ENCODE measurements around the gene MRPL58. TPM values are rescaled to one million over a fixed set of nuclear protein-coding genes. Genes with fewer than 3 reads are reported as not detected.

The MRPL58 gene
- total and polyA plus RNA-seq, 2 of the 8 experiments (the other 6 are each of a cell fraction or from before 2014, with no cell fraction given) = 43.6 to 49.1 TPM

- no peak overlapping the region for H4K8ac ChIP-seq (ENCODE audit: extremely low read depth, insufficient read depth, low read length)
- H2BK12ac ChIP-seq (ENCODE audit: low read depth, low read length) = no peak overlapping the region
- no peaks in the 10 kb centered on the region for H3K9me3 ChIP-seq (ENCODE audit: insufficient read depth in 2 of 2, low read depth in 1 of 2, low read length in 1 of 2)
- no peaks in the 10 kb centered on the region for H3K27me3 ChIP-seq (replicated peaks in 1 of 4; ENCODE audit: control insufficient read depth in 3 of 4, extremely low read depth in 1 of 4, insufficient read depth in 3 of 4, low read length in 3 of 4)
- H3K9ac ChIP-seq (replicated peaks in 1 of 4; ENCODE audit: extremely low read depth in 1 of 4, low read depth in 3 of 4, low read length in 3 of 4) = peak overlapping the region in 1 of 4 experiments; percentile 14; a peak in 3 of 7 replicates
- H3K56ac ChIP-seq (replicated peaks; ENCODE audit: insufficient read length, low read depth, low read length) = no peak overlapping the region
- WGBS, 2 experiments (ENCODE audit: extremely low coverage in 1 of 2, insufficient coverage in 1 of 2, insufficient read length in 1 of 2, insufficient replicate concordance in 2 of 2, low coverage in 1 of 2, low lambda C conversion rate in 2 of 2, missing lambda C conversion rate in 1 of 2) = 75% methylated on average over 5 of the region's 5 CpGs; no CpG with 5 or more reads in 1 of the 2 experiments
- CTCF ChIA-PET (ENCODE audit: partially characterized antibody) = interaction anchor here (0.6 to 2.2 kb wide), 16 partner anchors 8 to 221 kb away, joined by 3 to 10 read pairs (median 3); partner anchors contain the start of gene MRPL58
- TF ChIP-seq RAD21 (IDR thresholded peaks at IDR 0.05 in 1 of 2, conservative IDR thresholded peaks at IDR 0.05 in 1 of 2; ENCODE audit: low read depth in 2 of 2, low read length in 2 of 2) = no peak
- peak; percentile 13; the same call in 1 of the 2 replicates for TF ChIP-seq CEBPB (IDR thresholded peaks at IDR 0.05; ENCODE audit: low read depth, low read length)
- FAIRE-seq (no peak), DNase-seq (ENCODE audit: low read depth in 1 of 2, low spot score in 2 of 2) (no peak)
- no peak overlapping the region for H4K91ac ChIP-seq (replicated peaks; ENCODE audit: insufficient read length, low read length)
- no peak overlapping the region for H3K14ac ChIP-seq (ENCODE audit: insufficient read length)
- H3K23me2 ChIP-seq (ENCODE audit: low read depth, low read length) = no peaks in the 10 kb centered on the region; the same call in 1 of the 2 replicates
- no peak overlapping the region for H3K18ac ChIP-seq (ENCODE audit: extremely low read depth, low read length)
- POLR2A ChIA-PET (ENCODE audit: partially characterized antibody) = interaction anchor here (0.7 to 4.8 kb wide), 11 partner anchors 11 to 133 kb away, joined by 3 to 20 read pairs (median 3); partner anchors contain the start of genes MRPL58 and SLC16A5
- H3K23ac ChIP-seq (ENCODE audit: insufficient read length) = no peak overlapping the region
- peaks cover 2 to 33% (median 18%) of the 10 kb centered on the region in 4 experiments; a peak in 7 of 8 replicates for H3K36me3 ChIP-seq (ENCODE audit: control insufficient read depth in 2 of 4, insufficient read depth in 4 of 4, low read length in 3 of 4)
- peak overlapping the region; percentile 82 to 97 for H3K4me2 ChIP-seq (ENCODE audit: insufficient read depth in 1 of 2, low read depth in 2 of 2, low read length in 2 of 2)
- no peak overlapping the region for H3K4ac ChIP-seq (replicated peaks; ENCODE audit: insufficient read length, low read depth, low read length)
- H3K4me3 ChIP-seq (ENCODE audit: extremely low read depth in 1 of 4, insufficient read depth in 2 of 4, low read depth in 3 of 4, low read length in 4 of 4) = peak overlapping the region; percentile 82 to 97 (median 87); a peak in 7 of 8 replicates
- H2BK20ac ChIP-seq (ENCODE audit: low read length) = no peak overlapping the region
- no peak overlapping the region for H2BK15ac ChIP-seq (ENCODE audit: low read length)
- H3K27ac ChIP-seq (ENCODE audit: low read depth, low read length) = no peak overlapping the region
- H3K79me2 ChIP-seq (ENCODE audit: control insufficient read depth in 1 of 2, insufficient read depth in 2 of 2, low read length in 2 of 2) = peaks cover 8 to 36% of the 10 kb centered on the region in 2 experiments
- no peak overlapping the region for H2BK5ac ChIP-seq (ENCODE audit: low read depth, low read length)
- no peak overlapping the region for H4K5ac ChIP-seq (ENCODE audit: insufficient read length, low read depth, low read length)
- H2BK120ac ChIP-seq (replicated peaks; ENCODE audit: low read depth, low read length) = no peak overlapping the region
- no peak overlapping the region for H2AFZ ChIP-seq (ENCODE audit: low read length)
- H3K79me1 ChIP-seq (ENCODE audit: low read depth, low read length) = peaks cover 6% of the 10 kb centered on the region; the same call in 1 of the 2 replicates
- peaks cover 3 to 4% of the 10 kb centered on the region in 2 experiments for H4K20me1 ChIP-seq (replicated peaks in 1 of 2; ENCODE audit: control insufficient read depth in 1 of 2, insufficient read depth in 2 of 2, low read length in 2 of 2)
- no peak overlapping the region for H2AK5ac ChIP-seq (ENCODE audit: low read depth, low read length)
- peaks cover 0 to 13% (median 4%) of the 10 kb centered on the region in 4 experiments; a peak in 4 of 7 replicates for H3K4me1 ChIP-seq (replicated peaks in 1 of 4; ENCODE audit: control insufficient read depth in 3 of 4, insufficient read depth in 4 of 4, low read length in 3 of 4)
These were observed 35.9 kb downstream of the MRPL58 start for GRCh38 chr17:75048249-75048878.
